Activated CD4-positive, alpha-beta T cell treated with anti-CD3 and anti-CD28 coated beads for 24 hours (primary cell): ENCODE measurements around the gene MDH1.
"Not testable (repeated sequence)": the region's sequence is repeated elsewhere in the genome, so short reads cannot be mapped to it uniquely, and the experiment has no call there.

ENCODE experiments used
- DNase-seq, 2 donors: peaks; one replicate each; pipeline ENCODE4 v3.0.0-alpha.2; 2020; ENCODE audit warnings: low read depth in 2 of 2

The MDH1 gene

DNA sequence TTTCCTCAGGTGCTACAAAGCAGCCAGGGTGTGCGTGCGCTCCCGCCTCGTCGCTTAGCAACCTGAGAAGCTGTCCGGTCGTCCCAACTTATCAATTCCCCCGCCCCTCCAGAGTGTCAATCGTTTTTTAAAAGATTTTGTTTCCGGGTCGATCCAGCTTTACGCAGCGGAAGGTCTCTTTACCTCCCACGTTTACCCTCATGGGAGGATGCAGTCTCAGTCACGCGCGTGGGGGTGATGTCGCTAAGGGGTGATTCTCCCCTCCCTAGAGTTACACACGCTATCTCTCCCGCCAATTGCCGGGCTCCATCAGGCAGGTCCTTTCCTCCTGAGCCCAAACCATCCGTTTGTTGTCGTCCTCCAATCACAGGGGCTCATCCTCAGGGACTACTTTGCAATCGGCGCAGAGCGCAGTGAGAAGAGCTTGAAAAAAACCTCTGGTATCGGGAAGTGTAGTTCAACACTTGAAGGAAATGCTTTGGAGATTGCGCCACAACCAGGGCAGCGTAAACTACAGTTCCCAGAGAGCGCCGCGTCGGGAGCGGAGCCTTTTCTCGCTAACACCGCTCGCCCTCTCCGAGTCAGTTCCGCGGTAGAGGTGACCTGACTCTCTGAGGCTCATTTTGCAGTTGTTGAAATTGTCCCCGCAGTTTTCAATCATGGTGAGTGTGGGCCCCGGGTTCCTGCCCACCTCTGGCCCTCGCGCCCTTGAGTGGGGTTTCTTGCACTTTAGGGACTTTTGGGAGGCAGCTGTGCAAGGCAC, at the start of gene MDH1, which contains the start of gene WDPCP:
Gene MDH1, plus strand, starts transcription at position 579 of the 763 bp plus-strand sequence. Its CDS starts 81 bp downstream, at position 660.
Gene WDPCP, minus strand, starts transcription at position 93 of the 763 bp plus-strand sequence. CDS start 206 bp downstream, outside the sequence.
- peak; percentile 85 to 88 for DNase-seq

DNA sequence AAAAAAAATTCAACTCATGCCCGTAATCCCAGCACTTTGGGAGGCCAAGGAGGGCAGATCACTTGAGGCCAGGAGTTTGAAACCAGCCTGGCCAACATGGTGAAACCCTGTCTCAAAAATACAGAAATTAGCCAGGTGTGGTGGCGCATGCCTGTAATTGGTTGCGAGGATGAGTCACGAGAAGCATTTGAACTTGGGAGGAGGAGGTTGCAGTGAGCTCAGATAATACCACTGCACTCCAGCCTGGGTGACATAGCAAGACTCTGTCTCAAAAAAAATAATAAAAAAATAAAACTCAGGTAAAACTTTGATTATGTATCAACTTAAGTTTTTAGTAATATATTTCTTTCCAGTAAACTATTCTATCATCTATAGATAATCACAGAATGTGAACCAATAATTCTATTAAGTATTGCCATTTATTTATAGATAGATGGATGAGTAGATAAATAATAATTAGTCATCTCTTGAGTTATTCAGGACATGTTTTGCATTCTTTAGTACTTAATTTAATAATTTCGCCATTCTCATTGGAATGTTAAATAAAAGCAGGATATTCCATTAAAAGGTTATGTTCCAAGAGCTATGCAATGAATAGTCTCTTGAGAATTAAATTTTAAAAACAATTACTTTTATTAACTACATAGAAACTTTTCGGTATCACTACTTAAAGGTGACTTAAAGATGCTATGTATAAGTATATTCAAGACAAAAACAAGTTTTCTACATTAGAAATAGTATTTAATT, 49.2 kb upstream of the MDH1 start:
- no peak for DNase-seq

DNA sequence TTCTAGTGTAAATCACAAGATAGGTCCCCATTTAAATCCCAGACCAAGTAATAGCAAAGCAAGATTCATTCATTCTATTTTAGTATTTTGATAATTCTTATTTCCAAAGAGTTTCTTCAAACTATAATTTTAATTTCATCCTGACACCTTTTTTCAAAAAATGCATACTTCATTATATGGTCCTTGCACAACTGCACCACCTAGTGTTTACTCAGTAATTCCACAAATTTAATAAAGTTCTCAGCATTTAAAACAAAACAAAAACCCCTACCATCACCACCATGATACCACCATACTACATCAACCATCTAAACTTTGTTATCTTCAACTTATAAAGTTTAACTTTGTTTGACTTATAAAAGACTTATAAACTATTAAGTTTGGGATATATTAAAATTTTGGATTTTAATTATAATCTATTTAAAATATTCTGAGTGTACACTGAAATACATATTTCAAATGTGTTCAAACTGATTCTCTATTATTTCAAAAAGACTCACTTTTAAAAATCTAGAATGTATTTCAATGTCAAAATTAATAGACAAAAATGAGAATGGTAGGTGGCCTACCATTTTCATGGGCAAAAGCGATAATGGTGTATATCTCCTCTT, 44.6 kb upstream of the MDH1 start:
- no peak for DNase-seq

DNA sequence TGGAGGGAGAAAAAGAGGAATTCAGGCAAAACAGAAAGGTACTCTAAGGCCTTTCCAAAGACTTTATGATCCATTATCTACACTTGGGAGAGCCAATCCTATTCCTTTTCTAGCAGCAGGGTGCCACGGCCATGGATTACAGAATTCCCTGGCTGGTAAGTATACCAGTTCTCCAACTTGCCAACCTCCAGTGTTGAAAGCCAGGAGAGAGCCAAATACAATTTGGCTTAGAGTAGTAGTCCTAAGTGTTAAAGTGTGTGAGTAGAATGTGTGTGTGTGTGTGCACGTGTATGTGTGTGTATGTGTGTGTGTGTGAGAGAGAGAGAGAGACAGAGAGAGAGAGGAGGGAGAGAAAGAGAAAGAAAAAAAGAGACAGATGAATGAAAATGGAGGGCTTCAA, 43.7 kb upstream of the MDH1 start:
- no peak for DNase-seq

DNA sequence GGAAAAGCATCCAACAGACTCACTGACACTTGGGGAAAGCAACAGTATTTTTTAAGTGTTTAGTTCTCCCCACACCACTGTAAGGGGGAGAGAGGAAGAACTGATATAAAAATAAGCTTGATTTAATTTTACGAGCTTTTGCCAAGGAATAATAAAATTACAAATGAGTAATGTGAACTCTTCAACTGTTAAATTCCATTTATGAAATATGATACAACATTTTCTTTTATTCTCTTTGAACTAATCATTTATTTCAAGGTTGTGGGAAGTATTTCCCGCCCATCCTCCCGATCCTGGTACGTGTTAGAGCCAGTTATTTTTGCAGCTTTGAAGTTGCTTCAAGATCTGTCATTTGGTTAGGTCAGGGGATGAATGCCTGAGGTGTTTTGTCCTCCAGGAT, 35.7 kb upstream of the MDH1 start:
- no peak for DNase-seq

DNA sequence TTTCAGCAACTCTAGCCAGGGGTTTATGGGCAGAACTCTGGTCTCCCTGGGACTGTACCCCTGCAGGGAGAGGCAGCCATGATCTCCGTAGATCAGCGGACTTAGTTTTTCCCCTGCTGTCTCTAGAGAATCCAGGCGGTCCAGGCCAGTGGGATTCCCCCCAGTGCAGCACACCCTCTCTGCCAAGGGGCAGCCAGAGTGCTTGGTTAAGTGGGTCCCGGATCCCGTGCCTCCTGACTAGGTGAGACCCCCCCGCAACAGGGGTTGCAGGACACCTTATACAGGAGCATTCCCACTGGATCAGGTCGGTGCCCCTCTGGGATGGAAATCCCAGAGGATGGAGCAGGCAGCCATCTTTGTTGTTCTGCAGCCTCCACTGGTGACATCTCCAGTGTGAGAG, 33.5 kb upstream of the MDH1 start:
- no peak for DNase-seq

DNA sequence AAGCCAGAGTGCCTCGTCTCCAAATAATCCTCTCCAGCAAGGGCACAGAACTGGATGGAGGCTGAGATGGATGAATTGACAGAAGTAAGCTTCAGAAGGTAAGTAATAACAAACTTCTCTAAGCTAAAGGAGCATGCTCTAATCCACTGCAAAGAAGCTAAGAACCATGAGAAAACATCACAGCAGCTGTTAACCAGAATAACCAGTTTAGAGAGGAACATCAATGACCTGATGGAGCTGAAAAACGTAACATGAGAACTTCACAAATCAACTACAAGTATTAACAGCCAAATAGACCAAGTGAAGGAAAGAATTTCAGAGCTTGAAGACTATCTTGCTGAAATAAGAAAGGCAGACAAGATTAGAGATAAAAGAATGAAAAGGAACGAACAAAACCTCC, 32.8 kb upstream of the MDH1 start:
- no peak for DNase-seq

DNA sequence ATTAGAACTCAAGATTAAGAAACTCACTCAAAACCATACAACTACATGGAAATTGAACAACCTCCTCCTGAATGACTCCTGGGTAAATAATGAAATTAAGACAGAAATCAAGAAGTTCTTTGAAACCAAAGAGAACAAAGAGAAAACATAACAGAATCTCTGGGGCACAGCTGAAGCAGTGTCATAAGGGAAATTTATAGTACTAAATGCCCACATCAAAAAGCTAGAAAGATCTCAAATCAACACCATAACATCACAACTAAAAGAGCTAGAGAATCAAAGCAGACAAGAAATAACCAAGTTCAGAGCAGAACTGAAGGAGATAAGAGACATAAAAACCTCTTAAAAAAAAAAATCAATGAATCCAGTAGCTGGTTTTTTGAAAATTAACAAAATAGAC, 30.9 kb upstream of the MDH1 start:
- DNase-seq: not testable (repeated sequence)

DNA sequence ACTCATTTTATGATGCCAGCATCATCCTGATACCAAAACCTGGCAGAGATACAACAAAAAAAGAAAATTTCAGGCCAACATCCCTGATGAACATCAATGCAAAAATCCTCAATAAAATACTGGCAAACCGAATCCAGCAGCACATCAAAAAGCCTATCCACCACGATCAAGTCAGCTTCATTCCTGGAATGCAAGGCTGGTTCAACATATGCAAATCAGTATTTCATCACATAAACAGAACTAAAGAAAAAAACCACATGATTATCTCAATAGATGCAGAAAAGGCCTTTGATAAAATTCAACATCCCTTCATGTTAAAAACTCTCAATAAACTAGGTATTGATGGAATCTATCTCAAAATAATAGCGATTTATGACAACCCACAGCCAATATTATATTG, 29.8 kb upstream of the MDH1 start:
- not testable (repeated sequence) for DNase-seq

DNA sequence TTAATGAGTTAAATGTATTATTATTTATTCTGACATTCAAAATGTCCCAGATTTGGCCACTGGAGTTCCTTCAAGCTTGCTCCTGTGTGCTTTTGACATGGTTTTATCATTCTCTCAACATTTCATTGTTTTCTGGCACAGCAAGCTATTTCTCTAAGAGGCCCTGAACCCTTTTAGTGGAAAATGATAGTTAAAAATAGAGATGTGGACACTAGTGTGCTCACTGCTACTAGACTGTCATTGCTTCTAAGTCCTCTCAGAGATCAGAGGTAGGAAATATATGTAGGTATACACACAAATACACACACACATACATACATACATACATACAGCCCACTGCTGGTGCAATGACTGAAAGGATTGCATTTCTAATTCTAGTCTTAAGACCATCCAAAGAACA, 26.0 kb upstream of the MDH1 start:
- no peak for DNase-seq

DNA sequence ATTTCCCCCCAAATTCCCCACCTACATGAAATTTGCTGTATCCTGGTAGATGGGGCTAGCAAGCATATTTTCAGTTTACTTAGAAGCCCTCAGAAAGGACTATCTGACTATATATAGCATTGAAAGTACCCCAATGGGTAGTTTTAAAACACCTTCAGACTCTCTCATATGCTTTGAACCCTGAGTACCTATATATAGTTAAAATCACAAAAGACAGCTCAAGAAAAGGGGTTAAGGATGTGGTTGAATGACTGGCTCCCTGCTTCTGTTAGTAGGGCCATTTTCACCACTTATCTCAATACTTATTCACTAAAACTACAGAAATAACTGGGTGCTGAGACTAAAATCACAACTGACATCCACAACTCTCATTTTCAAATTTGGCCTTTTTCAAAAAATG, 19.0 kb upstream of the MDH1 start:
- no peak for DNase-seq

DNA sequence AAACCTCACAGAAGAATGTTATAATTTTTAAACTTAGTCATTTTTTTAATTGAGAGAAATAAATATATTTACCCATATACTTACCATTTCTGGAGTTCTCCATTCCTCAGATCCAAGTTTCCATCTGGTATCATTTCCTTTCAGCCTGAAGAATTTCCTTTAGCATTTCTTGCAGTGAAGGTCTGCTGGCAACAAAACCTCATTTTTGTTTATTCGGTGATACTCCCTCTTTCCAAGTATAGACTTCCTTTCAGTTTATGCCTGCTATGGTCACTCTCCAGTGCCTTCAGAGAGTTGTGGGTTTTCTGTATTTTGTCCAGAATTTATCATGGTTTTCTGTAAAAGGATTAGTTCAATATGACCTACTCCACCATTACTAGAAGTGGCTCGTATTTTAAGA, 17.5 kb upstream of the MDH1 start:
- no peak for DNase-seq

DNA sequence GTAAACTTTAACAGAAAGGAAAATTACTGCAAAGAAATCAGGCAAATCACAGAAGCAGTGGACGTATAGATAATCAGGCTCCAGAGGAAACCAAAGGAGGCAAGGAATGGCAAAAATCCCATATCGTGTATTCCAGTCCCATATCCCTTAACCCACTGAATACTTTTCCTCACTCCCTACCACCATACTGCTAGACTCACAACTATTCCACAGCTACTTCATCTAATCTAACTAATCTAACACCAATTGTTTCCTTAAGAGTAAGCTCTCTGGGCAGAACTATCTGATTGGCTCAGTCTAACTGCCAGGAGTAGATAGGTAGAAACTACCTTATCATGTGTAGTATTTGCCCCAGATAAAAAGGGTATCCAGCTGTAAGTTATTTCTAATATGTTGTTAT, 16.8 kb upstream of the MDH1 start:
- no peak for DNase-seq

DNA sequence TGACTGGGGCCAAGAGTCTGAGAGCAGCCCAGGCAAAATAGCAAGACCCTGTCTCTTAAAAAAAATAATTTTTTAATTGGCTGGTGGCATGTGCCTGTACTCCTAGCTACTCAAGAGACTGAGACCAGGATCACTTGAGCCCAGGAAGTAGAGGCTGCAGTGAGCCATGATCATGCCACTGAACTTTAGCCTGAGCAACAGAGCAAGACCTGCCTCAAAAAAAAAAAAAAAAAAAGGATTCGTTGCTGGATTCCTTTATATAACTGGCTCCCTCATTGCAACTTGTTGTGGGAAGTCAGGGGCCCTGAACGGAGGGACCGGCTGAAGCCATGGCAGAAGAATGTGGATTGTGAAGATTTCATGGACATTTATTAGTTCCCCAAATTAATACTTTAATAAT, 15.7 kb upstream of the MDH1 start:
- not testable (repeated sequence) for DNase-seq

DNA sequence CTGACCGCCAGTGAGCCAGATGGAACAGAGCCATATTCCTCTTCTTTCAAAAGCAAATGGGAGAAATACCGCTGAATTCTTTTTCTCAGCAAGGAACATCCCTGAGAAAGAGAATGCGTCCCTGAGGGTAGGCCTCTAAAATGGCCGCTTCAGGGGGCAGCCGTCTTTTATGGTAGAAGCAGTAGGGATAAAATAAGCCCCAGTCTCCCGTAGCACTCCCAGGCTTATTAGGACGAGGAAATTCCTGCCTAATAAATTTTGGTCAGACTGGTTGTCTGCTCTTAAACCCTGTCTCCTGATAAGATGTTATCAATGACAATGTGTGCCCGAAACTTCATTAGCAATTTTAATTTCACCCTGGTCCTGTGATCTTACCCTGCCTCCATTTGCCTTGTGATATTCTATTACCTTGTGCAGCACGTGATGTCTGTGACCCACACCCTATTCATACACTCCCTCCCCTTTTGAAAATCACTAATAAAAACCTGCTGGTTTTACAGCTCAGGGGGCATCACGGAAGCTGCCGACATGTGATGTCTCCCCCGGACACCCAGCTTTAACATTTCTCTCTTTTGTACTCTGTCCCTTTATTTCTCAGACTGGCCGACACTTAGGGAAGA, 14.9 kb upstream of the MDH1 start:
- DNase-seq: not testable (repeated sequence)

DNA sequence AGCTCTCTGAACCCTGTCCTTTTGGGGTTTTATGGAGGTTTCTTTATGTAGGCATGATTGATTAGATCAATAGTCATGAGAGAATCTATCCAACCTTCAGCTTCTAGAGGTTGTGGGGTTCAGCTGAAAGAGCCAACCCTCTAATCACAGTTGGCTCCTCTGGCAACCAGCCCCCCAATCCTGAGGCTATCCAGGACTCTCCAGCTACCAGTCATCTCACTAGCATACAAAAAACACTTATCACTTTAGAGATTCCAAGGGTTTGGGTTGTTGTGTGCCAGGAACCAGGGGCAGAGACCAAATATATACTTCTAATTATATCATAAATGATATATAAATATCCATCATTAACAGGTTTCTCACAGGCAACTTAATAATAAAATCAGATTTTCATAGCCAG, 12.2 kb upstream of the MDH1 start:
- DNase-seq: no peak

DNA sequence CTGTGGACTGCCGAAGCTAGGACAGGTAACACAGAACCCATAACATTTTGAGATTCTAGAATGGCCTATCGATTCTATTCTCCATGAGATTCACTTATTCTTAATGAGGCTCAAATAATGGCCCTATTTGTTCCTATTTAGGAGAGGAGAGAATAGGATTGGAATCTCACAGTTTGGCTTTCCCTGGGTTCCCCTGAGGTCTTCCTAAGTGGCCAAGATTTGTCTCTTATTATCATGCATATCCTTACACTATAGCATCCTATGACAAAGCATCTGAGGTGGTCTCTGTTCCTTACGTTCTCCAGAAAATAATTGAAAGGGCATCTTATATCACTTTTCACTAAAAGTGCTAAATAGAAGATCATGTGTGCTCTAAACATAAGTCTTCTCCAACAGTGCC, 10.0 kb upstream of the MDH1 start:
- no peak for DNase-seq

DNA sequence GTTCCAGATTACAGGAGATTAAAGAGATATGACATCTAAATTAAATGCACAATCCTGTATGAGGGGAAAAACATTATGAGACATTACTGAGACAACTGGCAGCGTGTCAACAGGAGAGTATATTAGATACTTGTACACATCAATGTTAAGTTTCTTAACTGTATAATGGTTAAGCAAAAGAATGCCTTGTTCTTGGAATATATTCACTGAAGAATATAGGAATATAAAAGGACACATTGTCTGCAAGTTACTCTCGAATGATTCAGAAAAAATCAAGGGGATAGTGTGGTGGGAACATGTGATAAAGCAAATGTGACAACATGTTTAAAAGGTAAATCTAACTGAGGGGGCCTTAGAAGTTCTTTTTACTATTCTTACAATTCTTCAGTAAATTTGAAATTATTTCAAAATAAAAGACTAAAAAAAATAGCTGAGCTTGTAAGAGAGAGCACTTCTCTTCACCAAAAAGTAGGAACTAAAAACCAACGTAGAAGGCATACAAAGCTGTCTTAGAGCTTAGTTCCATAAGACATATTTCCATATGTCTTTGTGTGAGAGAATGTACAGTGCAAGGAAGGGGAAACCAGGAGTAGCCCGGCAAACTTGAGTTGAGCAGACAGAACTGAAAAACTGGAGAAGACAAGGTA, 8.0 kb upstream of the MDH1 start:
- DNase-seq: no peak

DNA sequence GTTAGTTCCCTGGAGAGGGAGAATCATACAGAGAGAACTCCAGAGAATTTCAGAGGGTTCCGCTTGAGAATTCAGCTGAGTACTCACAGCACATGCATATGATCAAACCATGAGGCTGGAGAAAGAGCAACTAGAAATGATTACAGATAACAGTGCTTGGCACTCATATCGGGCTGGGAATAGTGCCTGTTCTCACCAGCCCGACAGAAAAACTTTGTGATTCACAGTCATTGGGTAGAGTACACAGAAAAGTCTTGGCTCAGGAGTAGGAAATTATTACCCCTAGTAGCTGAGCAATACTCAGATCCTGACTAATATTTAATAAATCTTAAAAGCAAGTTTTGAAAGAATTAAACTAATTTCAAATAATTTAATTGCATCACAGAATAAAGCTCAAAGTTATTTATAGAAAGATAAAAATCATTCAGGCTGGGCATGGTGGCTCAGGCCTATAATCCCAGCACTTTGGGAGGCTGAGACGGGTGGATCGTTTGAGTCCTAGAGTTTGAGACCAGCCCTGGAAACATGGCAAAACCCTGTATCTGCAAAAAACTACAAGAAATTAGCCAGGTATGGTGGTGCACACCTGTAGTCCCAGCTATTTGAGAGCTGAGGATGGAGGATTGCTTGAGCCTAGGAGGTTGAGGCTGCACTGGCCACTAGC, 7.3 kb upstream of the MDH1 start:
- no peak for DNase-seq

DNA sequence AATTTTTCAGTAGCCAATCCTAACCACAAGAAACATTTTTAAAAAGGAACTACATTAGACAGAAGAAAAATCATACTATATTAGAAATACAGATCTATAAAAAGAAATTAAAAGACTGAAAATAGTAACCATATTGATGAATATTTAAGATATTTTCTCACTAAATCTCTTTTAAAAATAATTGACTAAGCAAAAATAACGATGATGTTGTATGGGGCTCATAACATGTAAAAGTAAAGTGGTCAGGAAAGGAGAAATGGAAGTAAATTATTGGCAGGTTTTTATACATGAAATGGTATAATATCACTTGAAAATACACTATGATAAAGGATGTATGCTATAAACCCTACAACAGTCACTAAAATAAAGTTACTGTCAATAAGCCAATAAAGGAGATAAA, 5.9 kb upstream of the MDH1 start:
- no peak for DNase-seq

DNA sequence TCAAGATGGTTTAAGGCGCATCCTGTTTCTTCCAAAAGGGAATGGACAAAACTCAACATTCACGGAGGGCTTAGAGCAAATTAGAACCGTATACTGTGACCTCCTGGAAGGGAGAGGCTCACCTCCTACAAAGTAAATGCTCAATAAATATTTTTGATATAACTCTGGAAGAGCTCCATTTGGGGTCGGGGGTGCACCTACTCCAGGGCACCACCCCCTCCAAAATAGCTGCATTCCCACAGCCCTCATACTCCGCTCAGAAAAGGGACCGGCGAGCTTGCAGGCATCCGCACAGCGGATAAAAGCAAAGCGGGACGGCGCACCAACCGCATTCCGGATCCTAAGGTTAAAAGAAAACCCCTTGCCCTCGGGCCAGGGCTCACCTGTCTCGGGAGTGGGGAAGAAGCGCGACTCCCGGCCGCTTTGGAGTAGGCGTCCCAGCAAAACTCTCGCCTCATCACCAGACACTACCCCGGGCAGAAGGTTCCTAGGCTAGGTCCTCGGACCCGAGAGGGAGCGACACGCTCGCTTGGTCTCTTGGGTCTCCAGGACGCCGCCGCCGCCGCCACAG, 864 bp upstream of the MDH1 start:
- no peak for DNase-seq
